OCI-LY1 (cell line): ENCODE measurements around the gene CD81.
A peak's percentile ranks its signal among the peaks of the same experiment; 100 is the strongest.

Experiments used
- H2AFZ ChIP-seq: fragments of 200-600 bp; sonication (generic), shearing (Covaris generic); 2 replicates; pipeline ENCODE4 v1.6.0; 2014; ENCODE audit warnings: antibody characterized with exemption, mild to moderate bottlenecking, low read length
- H3F3A ChIP-seq: fragments of 200-600 bp; sonication (generic), shearing (Covaris generic); 2 replicates; pipeline ENCODE4 v1.6.0; 2014; ENCODE audit warnings: mild to moderate bottlenecking, antibody characterized with exemption, low read length, moderate library complexity; ENCODE audit not compliant: insufficient read depth
- H3K27ac ChIP-seq: fragments of 200-600 bp; sonication (generic); 2 replicates; pipeline ENCODE4 v1.5.1; 2014; ENCODE audit warnings: low read length, mixed run types, mild to moderate bottlenecking, low read depth; ENCODE audit not compliant: poor library complexity, severe bottlenecking
- H3K27me3 ChIP-seq: fragments of 200-600 bp; sonication (generic); 2 replicates; pipeline ENCODE4 v1.6.0; 2014; ENCODE audit warnings: antibody characterized with exemption, mild to moderate bottlenecking, low read length, moderate library complexity; ENCODE audit not compliant: insufficient read depth
- H3K36me3 ChIP-seq: fragments of 200-600 bp; sonication (generic); 2 replicates; pipeline ENCODE4 v1.6.1; 2014; ENCODE audit warnings: mild to moderate bottlenecking, antibody characterized with exemption, low read length, moderate library complexity, mixed read lengths; ENCODE audit not compliant: insufficient read depth
- H3K4me1 ChIP-seq: fragments of 200-600 bp; sonication (generic); 2 replicates; pipeline ENCODE4 v1.5.1; 2014; ENCODE audit warnings: mild to moderate bottlenecking, low read length, moderate library complexity; ENCODE audit not compliant: insufficient read depth, severe bottlenecking
- H3K4me2 ChIP-seq: fragments of 200-600 bp; sonication (generic), shearing (Covaris generic); 2 replicates; pipeline ENCODE4 v1.6.1; 2014; ENCODE audit warnings: low read length
- H3K4me3 ChIP-seq: fragments of 200-600 bp; sonication (generic); 2 replicates; pipeline ENCODE4 v1.5.1; 2014; ENCODE audit warnings: low read length, low read depth, mild to moderate bottlenecking, mixed read lengths; ENCODE audit not compliant: poor library complexity, severe bottlenecking
- H3K79me2 ChIP-seq: fragments of 200-600 bp; shearing (Covaris generic); 2 replicates; pipeline ENCODE4 v1.6.1; 2016; ENCODE audit warnings: mixed run types, low read length, mixed read lengths; ENCODE audit not compliant: insufficient read depth
- H3K9ac ChIP-seq: fragments of 200-600 bp; sonication (generic), shearing (Covaris generic); 2 replicates; pipeline ENCODE4 v1.6.1; 2014; ENCODE audit warnings: mild to moderate bottlenecking, low read length, mixed read lengths
- H3K9me2 ChIP-seq: fragments of 200-600 bp; sonication (generic), shearing (Covaris generic); 2 replicates; pipeline ENCODE4 v1.6.1; 2014; ENCODE audit warnings: low read depth, mild to moderate bottlenecking, low read length, mixed read lengths
- H3K9me3 ChIP-seq: fragments of 200-600 bp; shearing (Covaris generic); 2 replicates; pipeline ENCODE4 v1.6.1; 2014; ENCODE audit warnings: low read length, mixed read lengths
- H4K20me1 ChIP-seq: fragments of 200-600 bp; sonication (generic), shearing (Covaris generic); 2 replicates; pipeline ENCODE4 v1.6.0; 2016; ENCODE audit warnings: mild to moderate bottlenecking, low read length; ENCODE audit not compliant: insufficient read depth
- CTCF ChIP-seq: fragments of 200-600 bp; sonication (generic), shearing (Covaris generic); IDR thresholded peaks from 2 replicates; pipeline ENCODE4 v1.5.1; 2017; ENCODE audit warnings: mild to moderate bottlenecking, antibody characterized with exemption, low read length, moderate library complexity, mixed read lengths
- EZH2 ChIP-seq: fragments of 200-600 bp; sonication (generic), shearing (Covaris generic); IDR thresholded peaks from 2 replicates; pipeline ENCODE4 v1.8.0; 2017; ENCODE audit warnings: borderline replicate concordance, mixed run types, mild to moderate bottlenecking, antibody characterized with exemption, low read length, moderate library complexity, mixed read lengths

CD81 gene

GRCh38 chr11:2388431-2389376, 11.6 kb downstream of the CD81 start:
- no peaks in the 10 kb centered on the region for H3K27me3 ChIP-seq
- peaks cover 18% of the 10 kb centered on the region; the same call in 1 of the 2 replicates for H3K36me3 ChIP-seq
- H3K79me2 ChIP-seq = no peaks in the 10 kb centered on the region
- peak overlapping the region; percentile 100 for H3K27ac ChIP-seq
- peaks cover 95% of the 10 kb centered on the region for H3K4me1 ChIP-seq
- H2AFZ ChIP-seq = no peak overlapping the region
- H3K9me2 ChIP-seq = no peaks in the 10 kb centered on the region
- no peaks in the 10 kb centered on the region for H4K20me1 ChIP-seq
- peaks cover 7% of the 10 kb centered on the region for H3F3A ChIP-seq
- TF ChIP-seq EZH2 (no peak), CTCF (peak; percentile 17; the same call in 1 of the 2 replicates)
- peak overlapping the region; percentile 73 for H3K4me2 ChIP-seq
- H3K4me3 ChIP-seq = peak overlapping the region; percentile 69
- H3K9ac ChIP-seq = peak overlapping the region; percentile 87
- no peaks in the 10 kb centered on the region for H3K9me3 ChIP-seq

- Histone ChIP-seq H3K79me2 (no peaks in the 10 kb centered on the region), H3K36me3 (peaks cover 26% of the 10 kb centered on the region; the same call in 1 of the 2 replicates), H3K4me1 (peaks cover 100% of the 10 kb centered on the region), H3K4me3 (peak overlapping the region; percentile 69), H3K9me3 (no peaks in the 10 kb centered on the region), H2AFZ (no peak overlapping the region), H3F3A (peaks cover 7% of the 10 kb centered on the region), H4K20me1 (no peaks in the 10 kb centered on the region), H3K4me2 (peak overlapping the region; percentile 73), H3K27me3 (no peaks in the 10 kb centered on the region), H3K27ac (peak overlapping the region; percentile 100), H3K9ac (peak overlapping the region; percentile 87), H3K9me2 (no peaks in the 10 kb centered on the region)
- TF ChIP-seq CTCF (no peak; the same call in 1 of the 2 replicates), EZH2 (no peak)
These were observed 12.4 kb downstream of the CD81 start for GRCh38 chr11:2389377-2390026.

- no peaks in the 10 kb centered on the region for H3K9me2 ChIP-seq
- no peaks in the 10 kb centered on the region; the same call in none of the 2 replicates for H3F3A ChIP-seq
- no peaks in the 10 kb centered on the region for H3K27me3 ChIP-seq
- peak overlapping the region; percentile 73 for H3K4me2 ChIP-seq
- peak overlapping the region; percentile 100 for H3K27ac ChIP-seq
- H3K4me3 ChIP-seq = peak overlapping the region; percentile 69
- no peaks in the 10 kb centered on the region for H3K9me3 ChIP-seq
- no peak for TF ChIP-seq EZH2
- TF ChIP-seq CTCF = no peak
- no peaks in the 10 kb centered on the region for H3K79me2 ChIP-seq
- H4K20me1 ChIP-seq = no peaks in the 10 kb centered on the region
- peaks cover 96% of the 10 kb centered on the region for H3K4me1 ChIP-seq
- peaks cover 32% of the 10 kb centered on the region; the same call in 1 of the 2 replicates for H3K36me3 ChIP-seq
- H2AFZ ChIP-seq = no peak overlapping the region
- H3K9ac ChIP-seq = peak overlapping the region; percentile 87; the same call in 1 of the 2 replicates
These were observed 13.1 kb downstream of the CD81 start for GRCh38 chr11:2390091-2390724.
